Keratinocyte (primary cell): ENCODE data around the gene ITPR1. TPM values are rescaled to one million over a fixed set of nuclear protein-coding genes. Genes with fewer than 3 reads are reported as not detected.

Experiments used
- DNase-seq: peaks from one replicate; pipeline ENCODE4 v3.0.0-alpha.2; 2011; ENCODE audit warnings: low read depth, missing footprints, low spot score
- FAIRE-seq: peaks from 2 replicates; lab custom pipeline; 2011; peaks lifted over from hg19 to GRCh38; lab: Jason Lieb, UNC
- H2AFZ ChIP-seq: 2 replicates; pipeline ENCODE4 v1.6.0; 2012; ENCODE audit warnings: low read length, control low read depth, inconsistent platforms; ENCODE audit not compliant: control insufficient read depth
- H3K27ac ChIP-seq: 2 replicates; pipeline ENCODE4 v1.5.1; 2011; ENCODE audit warnings: low read length; ENCODE audit not compliant: control insufficient read depth, insufficient read depth
- H3K27me3 ChIP-seq: 3 replicates; pipeline ENCODE4 v1.6.0; 2011; ENCODE audit warnings: low read length; ENCODE audit not compliant: control insufficient read depth, insufficient read depth; ENCODE audit errors: extremely low read depth
- H3K36me3 ChIP-seq, 2 experiments: 2 replicates in 1 of 2; 3 replicates in 1 of 2; pipeline ENCODE4 v1.5.1; 2011; ENCODE audit warnings: low read length in 2 of 2, mild to moderate bottlenecking in 1 of 2; ENCODE audit not compliant: control insufficient read depth in 2 of 2, insufficient read depth in 2 of 2; ENCODE audit errors: extremely low read depth in 1 of 2
- H3K4me1 ChIP-seq: 3 replicates; pipeline ENCODE4 v1.5.1; 2011; ENCODE audit warnings: low read length; ENCODE audit not compliant: control insufficient read depth, insufficient read depth; ENCODE audit errors: extremely low read depth
- H3K4me2 ChIP-seq: 3 replicates; pipeline ENCODE4 v1.6.0; 2011; ENCODE audit warnings: low read depth, low read length; ENCODE audit not compliant: control insufficient read depth, insufficient read depth; ENCODE audit errors: extremely low read depth
- H3K4me3 ChIP-seq, 3 experiments: fragments of 200-600 bp in 1 of 3; sonication (generic) in 1 of 3; 2 replicates in 2 of 3; 3 replicates in 1 of 3; pipeline ENCODE4 v1.5.1; 2011 to 2016; ENCODE audit warnings: low read length in 3 of 3, mild to moderate bottlenecking in 3 of 3, control low read depth in 2 of 3, inconsistent platforms in 1 of 3, low read depth in 1 of 3, mixed read lengths in 1 of 3, mixed run types in 1 of 3, moderate library complexity in 1 of 3; ENCODE audit not compliant: control insufficient read depth in 2 of 3, insufficient read depth in 2 of 3; ENCODE audit errors: extremely low read depth in 1 of 3
- H3K79me2 ChIP-seq: 2 replicates; pipeline ENCODE4 v1.6.0; 2012; ENCODE audit warnings: low read length; ENCODE audit not compliant: control insufficient read depth, insufficient read depth
- H3K9ac ChIP-seq: 3 replicates; pipeline ENCODE4 v1.6.0; 2011; ENCODE audit warnings: low read length; ENCODE audit not compliant: control insufficient read depth, insufficient read depth; ENCODE audit errors: extremely low read depth
- H3K9me1 ChIP-seq: 3 replicates; pipeline ENCODE4 v1.6.0; 2011; ENCODE audit warnings: low read length; ENCODE audit not compliant: control insufficient read depth, insufficient read depth; ENCODE audit errors: extremely low read depth
- H3K9me3 ChIP-seq: 2 replicates; pipeline ENCODE4 v1.5.1; 2012; ENCODE audit warnings: low read depth, low read length; ENCODE audit not compliant: control insufficient read depth
- H4K20me1 ChIP-seq: 3 replicates; pipeline ENCODE4 v1.6.0; 2011; ENCODE audit warnings: low read length; ENCODE audit not compliant: control insufficient read depth, insufficient read depth; ENCODE audit errors: extremely low read depth
- EZH2 ChIP-seq: IDR thresholded peaks from one replicate; pipeline ENCODE4 v1.6.1; 2012; ENCODE audit warnings: inconsistent platforms, mild to moderate bottlenecking, low read length, moderate library complexity
- dilution Hi-C: fragments of 300-500 bp; cut with MboI; formaldehyde crosslinking; loops from one replicate; pipeline ENCODE4 v1.7.0; 2020; ENCODE audit warnings: low sequenced_read_pairs; ENCODE audit not compliant: extremely low pct_ligation_motif_present
- polyA plus RNA-seq, 5 experiments: library from polyadenylated mRNA; depleted of rRNA in 3 of 5; stranded (reverse) in 3 of 5; stranded (forward) in 1 of 5; unstranded in 1 of 5; fragments of >200 nt; gene quantifications; 1 replicate in 1 of 5; 2 replicates in 3 of 5; 3 replicates in 1 of 5; pipeline versions ENCODE4 v1.2.1 to v1.2.3, GENCODE V29; 2011 to 2012; ENCODE audit warnings: missing spikeins in 2 of 5, low read depth in 1 of 5, low replicate concordance in 1 of 5
- TF ChIP-seq, protein P1 (sequence below), 3 experiments: IDR thresholded peaks in 1 of 3; conservative IDR thresholded peaks in 1 of 3; optimal IDR thresholded peaks in 1 of 3; 2 replicates in 2 of 3; 3 replicates in 1 of 3; pipeline versions ENCODE3 to v1.5.1; 2011; ENCODE audit warnings: low read length in 3 of 3, mild to moderate bottlenecking in 3 of 3, moderate library complexity in 2 of 3, control low read depth in 1 of 3, inconsistent platforms in 1 of 3; ENCODE audit not compliant: insufficient read depth in 2 of 3; ENCODE audit errors: extremely low read depth in 1 of 3

The ITPR1 gene
- polyA plus RNA-seq, 1 donor (not counting 4 experiments of a cell fraction or from before 2014, with no cell fraction given): 3.5 TPM

DNA sequence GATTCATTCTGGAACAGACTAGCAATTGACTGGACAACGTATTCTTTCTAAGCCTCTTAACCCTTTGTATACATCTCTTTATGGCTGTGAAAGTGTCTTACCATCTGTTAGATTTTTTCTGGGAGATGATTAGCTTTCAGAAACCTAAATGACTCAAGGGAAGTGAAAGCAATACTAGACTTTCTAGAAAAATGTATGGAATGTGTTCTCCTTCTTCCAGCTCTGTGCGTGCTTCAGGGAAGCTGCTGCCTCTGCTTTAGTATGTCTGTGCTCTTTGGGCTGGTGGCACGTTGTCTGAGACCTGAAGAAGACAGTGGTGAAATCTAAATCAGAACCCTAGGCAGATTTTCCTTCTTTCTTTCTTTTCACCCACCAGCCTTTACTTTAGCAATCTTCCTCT is 89.5 kb downstream of the ITPR1 start:
- Histone ChIP-seq H2AFZ (peak overlapping the region; percentile 70), H3K79me2 (no peaks in the 10 kb centered on the region), H3K9ac (no peak overlapping the region), H3K4me3 (peak overlapping the region in 2 of 3 experiments; percentile 39 to 52), H3K36me3 (no peaks in the 10 kb centered on the region), H3K27ac (peak overlapping the region; percentile 8), H4K20me1 (no peaks in the 10 kb centered on the region), H3K9me1 (no peaks in the 10 kb centered on the region), H3K27me3 (no peaks in the 10 kb centered on the region), H3K4me2 (peak overlapping the region; percentile 82), H3K4me1 (peaks cover 20% of the 10 kb centered on the region), H3K9me3 (no peaks in the 10 kb centered on the region)
- TF ChIP-seq, protein P1, sequence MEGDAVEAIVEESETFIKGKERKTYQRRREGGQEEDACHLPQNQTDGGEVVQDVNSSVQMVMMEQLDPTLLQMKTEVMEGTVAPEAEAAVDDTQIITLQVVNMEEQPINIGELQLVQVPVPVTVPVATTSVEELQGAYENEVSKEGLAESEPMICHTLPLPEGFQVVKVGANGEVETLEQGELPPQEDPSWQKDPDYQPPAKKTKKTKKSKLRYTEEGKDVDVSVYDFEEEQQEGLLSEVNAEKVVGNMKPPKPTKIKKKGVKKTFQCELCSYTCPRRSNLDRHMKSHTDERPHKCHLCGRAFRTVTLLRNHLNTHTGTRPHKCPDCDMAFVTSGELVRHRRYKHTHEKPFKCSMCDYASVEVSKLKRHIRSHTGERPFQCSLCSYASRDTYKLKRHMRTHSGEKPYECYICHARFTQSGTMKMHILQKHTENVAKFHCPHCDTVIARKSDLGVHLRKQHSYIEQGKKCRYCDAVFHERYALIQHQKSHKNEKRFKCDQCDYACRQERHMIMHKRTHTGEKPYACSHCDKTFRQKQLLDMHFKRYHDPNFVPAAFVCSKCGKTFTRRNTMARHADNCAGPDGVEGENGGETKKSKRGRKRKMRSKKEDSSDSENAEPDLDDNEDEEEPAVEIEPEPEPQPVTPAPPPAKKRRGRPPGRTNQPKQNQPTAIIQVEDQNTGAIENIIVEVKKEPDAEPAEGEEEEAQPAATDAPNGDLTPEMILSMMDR (optimal IDR thresholded peaks at IDR 0.05 in 1 of 3, IDR thresholded peaks at IDR 0.05 in 1 of 3, conservative IDR thresholded peaks at IDR 0.05 in 1 of 3; ENCODE audit: extremely low read depth in 1 of 3, insufficient read depth in 2 of 3, low read length in 3 of 3): no peak
- TF ChIP-seq EZH2: no peak
- no peak for FAIRE-seq
- no peak for DNase-seq
- dilution Hi-C loops: no loop called here

DNA sequence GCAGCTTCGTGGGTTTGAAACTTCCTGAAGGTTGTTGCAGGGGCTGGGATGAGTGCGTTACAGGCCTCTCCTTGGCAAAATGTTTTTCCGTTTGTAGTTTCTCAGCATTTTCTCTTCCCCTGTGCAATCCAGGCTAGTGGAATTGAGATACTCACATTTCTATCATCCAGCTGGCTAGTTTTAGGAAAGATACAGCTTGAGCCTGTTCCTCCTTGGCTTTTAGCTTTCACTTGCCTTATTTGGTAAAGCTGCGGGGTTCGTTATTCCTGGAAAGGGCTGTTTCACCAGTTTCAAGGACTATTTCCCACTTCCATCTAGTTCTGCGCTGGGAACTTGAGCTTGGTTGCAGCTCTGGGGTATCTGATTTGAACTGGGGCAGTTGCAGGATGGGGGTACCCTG is 90.3 kb downstream of the ITPR1 start:
- Histone ChIP-seq H3K4me2 (no peak overlapping the region), H3K9me3 (no peaks in the 10 kb centered on the region), H3K9me1 (no peaks in the 10 kb centered on the region), H3K27ac (no peak overlapping the region), H3K79me2 (no peaks in the 10 kb centered on the region), H3K9ac (no peak overlapping the region), H2AFZ (peak overlapping the region; percentile 6), H3K27me3 (no peaks in the 10 kb centered on the region), H3K4me1 (peaks cover 25% of the 10 kb centered on the region), H3K4me3 (no peak overlapping the region), H3K36me3 (no peaks in the 10 kb centered on the region), H4K20me1 (no peaks in the 10 kb centered on the region)
- no peak for FAIRE-seq
- DNase-seq: no peak
- TF ChIP-seq EZH2: no peak
- TF ChIP-seq, protein P1 (optimal IDR thresholded peaks at IDR 0.05 in 1 of 3, IDR thresholded peaks at IDR 0.05 in 1 of 3, conservative IDR thresholded peaks at IDR 0.05 in 1 of 3; ENCODE audit: extremely low read depth in 1 of 3, insufficient read depth in 2 of 3, low read length in 3 of 3): no peak
- dilution Hi-C loops: no loop called here
